Stimulated activated CD8-positive, alpha-beta memory T cell treated with anti-CD3 and anti-CD28 coated beads, Interleukin-12 subunit alpha, Interleukin-12 subunit beta, amount 100 ng/mL, for 4 hours (primary cell): Measurements from ENCODE around the gene SLCO4C1.
"Not testable (repeated sequence)": the region's sequence is repeated elsewhere in the genome, so short reads cannot be mapped to it uniquely, and the experiment has no call there.

Source experiments
- DNase-seq: peaks from one replicate; pipeline ENCODE4 v3.0.0-alpha.2; 2020; ENCODE audit warnings: low read depth

SLCO4C1 gene, protein sequence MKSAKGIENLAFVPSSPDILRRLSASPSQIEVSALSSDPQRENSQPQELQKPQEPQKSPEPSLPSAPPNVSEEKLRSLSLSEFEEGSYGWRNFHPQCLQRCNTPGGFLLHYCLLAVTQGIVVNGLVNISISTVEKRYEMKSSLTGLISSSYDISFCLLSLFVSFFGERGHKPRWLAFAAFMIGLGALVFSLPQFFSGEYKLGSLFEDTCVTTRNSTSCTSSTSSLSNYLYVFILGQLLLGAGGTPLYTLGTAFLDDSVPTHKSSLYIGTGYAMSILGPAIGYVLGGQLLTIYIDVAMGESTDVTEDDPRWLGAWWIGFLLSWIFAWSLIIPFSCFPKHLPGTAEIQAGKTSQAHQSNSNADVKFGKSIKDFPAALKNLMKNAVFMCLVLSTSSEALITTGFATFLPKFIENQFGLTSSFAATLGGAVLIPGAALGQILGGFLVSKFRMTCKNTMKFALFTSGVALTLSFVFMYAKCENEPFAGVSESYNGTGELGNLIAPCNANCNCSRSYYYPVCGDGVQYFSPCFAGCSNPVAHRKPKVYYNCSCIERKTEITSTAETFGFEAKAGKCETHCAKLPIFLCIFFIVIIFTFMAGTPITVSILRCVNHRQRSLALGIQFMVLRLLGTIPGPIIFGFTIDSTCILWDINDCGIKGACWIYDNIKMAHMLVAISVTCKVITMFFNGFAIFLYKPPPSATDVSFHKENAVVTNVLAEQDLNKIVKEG

GRCh38 chr5:102296178-102296817 is at the start of gene SLCO4C1:
TSS of gene SLCO4C1 (minus strand) at chr5:102296284. CDS start at chr5:102296262, 22 bp downstream.
- peak; percentile 64 for DNase-seq

GRCh38 chr5:102341681-102342288 is 45.7 kb upstream of the SLCO4C1 start:
- no peak for DNase-seq

- no peak for DNase-seq
Observed at GRCh38 chr5:102324714-102325113, 28.6 kb upstream of the SLCO4C1 start.

- not testable (repeated sequence) for DNase-seq
Observed at GRCh38 chr5:102318801-102319200, 22.7 kb upstream of the SLCO4C1 start.

DNA sequence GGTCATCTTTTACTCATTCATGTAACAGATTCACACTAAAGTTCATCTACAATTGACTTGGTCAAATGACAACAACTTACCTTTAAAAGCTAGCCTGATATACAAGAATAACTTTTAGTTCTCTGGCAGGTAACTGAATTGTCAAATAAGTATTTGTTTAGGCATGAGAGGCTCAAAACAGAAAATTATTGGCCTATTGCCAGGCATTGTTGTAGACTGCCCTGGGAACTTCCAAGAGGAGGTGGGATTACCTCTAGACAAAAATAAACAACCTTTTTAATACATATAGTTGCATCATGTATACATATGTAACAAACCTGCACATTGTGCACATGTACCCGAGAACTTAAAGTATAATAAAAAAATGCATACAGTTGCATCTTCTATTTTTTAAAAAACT is 18.2 kb upstream of the SLCO4C1 start:
- DNase-seq: no peak

DNA sequence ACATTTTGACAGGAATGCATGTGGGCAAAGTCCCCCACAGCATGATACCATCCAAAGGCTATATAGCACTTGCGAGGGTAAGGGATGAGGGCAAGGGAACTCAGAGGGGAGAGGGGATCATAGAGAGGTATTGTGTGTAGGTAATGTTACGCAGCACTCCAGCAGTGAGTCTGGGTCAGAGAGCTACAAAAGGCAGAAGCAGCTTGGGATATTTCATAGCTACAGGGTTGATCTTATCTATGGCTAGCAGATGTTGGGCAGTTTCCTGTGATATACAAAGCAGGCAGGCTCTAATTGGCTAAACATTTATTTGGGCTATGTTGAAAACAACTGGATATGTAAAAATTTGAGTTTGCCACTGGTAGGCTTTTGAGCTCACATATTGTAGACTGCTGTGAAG is 17.8 kb upstream of the SLCO4C1 start:
- DNase-seq: no peak

- DNase-seq: no peak
Observed at GRCh38 chr5:102312586-102313370, 16.7 kb upstream of the SLCO4C1 start.

- no peak for DNase-seq
Observed at GRCh38 chr5:102309586-102309985, 13.5 kb upstream of the SLCO4C1 start.

DNA sequence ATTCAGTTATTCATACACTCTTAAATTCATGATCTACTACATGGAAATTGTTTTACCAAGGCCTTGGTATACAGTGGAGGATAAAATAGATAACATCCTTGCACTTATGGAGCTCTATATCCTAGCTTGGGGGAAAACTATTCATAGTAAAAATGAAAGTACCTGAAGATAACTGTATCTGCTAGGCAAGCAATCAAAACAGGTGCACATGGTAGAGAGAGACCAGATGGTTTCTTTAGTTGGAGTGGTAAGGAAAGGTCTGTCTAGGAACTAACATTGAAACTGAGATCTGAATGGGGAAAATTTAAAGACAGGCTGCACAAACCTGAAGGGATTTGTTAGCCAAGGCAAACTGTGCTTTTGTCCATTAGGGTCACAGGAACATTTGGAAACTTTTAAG is 11.1 kb upstream of the SLCO4C1 start:
- no peak for DNase-seq

DNA sequence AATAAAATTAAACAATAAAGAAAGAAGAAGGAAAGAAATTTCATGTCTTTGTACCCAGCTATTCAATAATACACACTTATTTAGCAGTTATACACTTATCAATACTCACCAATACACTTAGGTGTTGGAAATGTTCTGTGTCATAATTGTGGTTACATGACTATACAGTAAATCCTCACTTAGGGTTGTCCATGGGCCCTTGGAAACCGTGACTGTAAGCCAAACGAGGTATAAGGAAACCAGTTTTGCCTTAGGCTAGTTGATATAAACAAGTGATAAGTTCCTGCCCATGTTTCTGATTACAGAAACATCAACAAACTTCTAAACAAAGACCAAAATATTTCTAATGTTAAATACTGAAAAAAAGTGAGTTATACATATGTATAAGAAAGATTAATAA is 10.0 kb upstream of the SLCO4C1 start:
- DNase-seq: no peak

DNA sequence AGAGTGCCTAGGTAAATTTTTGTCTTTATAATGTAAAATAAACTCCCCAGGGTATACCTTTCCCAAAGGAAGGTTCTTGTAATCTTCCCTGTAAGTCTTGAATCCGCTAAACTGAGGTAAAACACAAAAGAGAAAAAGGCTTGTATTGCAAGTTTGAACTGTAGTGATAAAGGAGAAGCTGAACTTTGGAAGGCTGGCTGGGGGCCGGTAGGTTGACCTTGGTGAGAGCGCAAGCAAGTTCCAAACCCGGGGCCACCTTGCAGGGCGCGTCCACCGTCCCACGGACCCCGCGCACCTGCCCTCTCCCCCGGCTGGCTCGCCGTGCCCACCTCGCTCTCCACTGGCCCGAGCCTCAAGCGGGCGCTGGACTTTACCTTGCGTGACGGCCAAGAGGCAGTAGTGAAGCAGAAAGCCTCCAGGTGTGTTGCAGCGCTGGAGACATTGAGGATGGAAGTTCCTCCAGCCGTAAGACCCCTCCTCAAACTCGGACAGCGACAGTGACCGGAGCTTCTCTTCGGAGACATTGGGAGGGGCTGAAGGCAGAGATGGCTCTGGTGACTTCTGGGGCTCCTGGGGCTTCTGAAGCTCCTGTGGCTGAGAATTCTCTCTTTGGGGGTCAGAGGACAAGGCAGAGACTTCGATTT is 428 bp downstream of the SLCO4C1 start:
- no peak for DNase-seq

DNA sequence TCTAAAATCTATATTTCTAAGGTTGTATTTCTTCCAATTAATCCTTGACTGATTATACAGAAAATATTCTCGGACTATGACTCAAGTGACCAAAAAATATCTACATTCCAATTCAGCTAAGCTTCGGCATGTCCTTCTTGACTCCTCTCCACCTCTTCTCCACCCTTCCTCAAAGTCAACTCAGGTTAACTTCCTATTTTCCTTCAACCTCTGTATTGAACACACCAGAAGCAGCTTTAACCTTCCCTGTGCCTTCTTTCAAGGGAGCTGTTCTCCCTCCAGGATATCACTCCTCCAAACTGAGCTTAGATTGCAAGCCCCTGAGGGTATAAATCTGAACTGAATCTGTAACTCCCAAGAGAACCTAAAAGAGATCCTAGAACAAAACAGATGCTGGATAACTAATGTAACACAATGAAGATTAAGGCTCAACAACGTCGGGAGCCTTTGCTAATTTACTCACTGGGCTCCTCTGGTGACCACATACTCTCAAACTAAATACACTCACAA is 1.1 kb downstream of the SLCO4C1 start:
- no peak for DNase-seq

DNA sequence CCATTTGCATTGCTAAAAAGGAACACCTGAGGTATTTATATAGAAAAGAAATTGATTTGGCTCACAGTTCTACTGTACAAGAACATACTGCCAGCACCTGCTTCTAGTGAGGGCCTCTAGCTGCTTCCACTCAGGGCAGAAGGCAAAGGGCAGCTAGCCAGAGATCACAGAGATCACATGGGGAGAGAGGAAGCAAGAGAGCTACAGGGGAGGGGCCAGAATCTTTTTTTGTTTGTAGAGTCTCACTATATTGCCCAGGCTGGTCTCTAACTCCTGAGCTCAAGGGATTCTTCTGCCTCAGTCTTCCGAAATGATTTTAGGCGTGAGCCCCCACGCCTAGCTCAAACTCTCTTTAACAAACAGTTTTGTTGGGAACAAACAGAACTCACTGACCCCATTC is 6.1 kb downstream of the SLCO4C1 start:
- DNase-seq: no peak

GRCh38 chr5:102289251-102289899 is 6.7 kb downstream of the SLCO4C1 start:
- DNase-seq: no peak

- no peak for DNase-seq
Observed at GRCh38 chr5:102288630-102289029, 7.5 kb downstream of the SLCO4C1 start.

DNA sequence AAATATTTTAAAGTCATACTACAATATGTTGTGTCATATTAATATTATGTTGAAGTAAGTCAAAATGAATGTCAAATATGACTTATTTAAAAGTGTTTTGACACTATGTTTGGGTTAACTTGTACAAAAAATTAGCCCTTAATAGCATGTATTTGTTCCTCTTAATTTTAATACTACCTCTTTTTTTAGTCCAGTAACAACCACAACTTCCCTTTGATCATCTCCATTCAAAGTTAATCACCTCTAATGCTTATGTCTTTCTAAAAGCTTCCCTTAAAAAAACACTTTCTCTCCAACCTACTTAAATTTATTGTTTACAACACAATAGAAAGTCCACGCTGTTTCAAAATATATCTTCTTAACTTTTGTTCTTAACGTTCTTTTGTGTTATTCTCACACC is 9.6 kb downstream of the SLCO4C1 start:
- no peak for DNase-seq

DNA sequence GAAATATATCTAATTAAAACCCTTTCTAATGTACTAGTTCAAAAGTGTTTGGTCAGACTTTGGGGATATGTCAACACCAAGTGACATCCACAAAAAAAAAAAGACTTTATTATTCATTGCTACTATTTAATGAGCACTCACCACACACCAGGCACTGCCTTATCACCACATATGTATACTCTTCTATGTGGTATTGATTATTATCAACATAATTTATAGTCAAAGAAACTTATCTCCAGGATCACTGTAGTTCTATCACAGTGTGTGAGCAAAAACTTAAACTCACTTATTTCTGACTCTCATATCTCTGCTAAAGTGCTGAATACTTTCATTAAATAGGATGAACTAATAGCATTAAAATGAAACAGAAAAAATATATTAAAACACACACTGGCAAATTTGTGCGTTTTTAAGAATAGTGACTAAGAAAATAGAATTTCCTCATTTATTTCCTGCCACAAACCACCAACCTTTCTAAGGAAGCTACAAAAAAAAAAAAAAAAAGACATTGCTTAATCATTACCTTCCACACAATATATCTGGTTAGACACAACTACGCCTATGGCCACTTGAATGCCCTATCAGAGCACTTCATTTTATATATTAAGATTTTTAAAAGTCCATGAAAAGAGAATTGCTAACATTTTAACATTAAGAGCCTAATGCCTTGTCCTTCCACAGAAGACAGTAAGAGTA is 12.8 kb downstream of the SLCO4C1 start:
- no peak for DNase-seq

- DNase-seq: no peak
Observed at GRCh38 chr5:102279711-102280110, 16.4 kb downstream of the SLCO4C1 start.

GRCh38 chr5:102278231-102278630 is 17.9 kb downstream of the SLCO4C1 start:
- DNase-seq: no peak

- no peak for DNase-seq
Observed at GRCh38 chr5:102277144-102277543, 18.9 kb downstream of the SLCO4C1 start.
